HG02981 (cell line): Measurements from ENCODE around the gene PTCD3.

ENCODE experiments used
- ATAC-seq: cut with Tn5 transposase; IDR thresholded peaks from one replicate; pipeline ENCODE4 v1.9.1; 2021; ENCODE audit warnings: mild to moderate bottlenecking, moderate library complexity; ENCODE audit not compliant: unreplicated experiment

The PTCD3 gene

GRCh38 chr2:86081724-86082123 lies 24.3 kb upstream of the PTCD3 start:
- ATAC-seq, result no peak

- ATAC-seq, result no peak
Measured at GRCh38 chr2:86082756-86083155, 23.3 kb upstream of the PTCD3 start.

GRCh38 chr2:86087936-86088850 lies 17.8 kb upstream of the PTCD3 start:
- ATAC-seq, result no peak

- no peak for ATAC-seq
Measured at GRCh38 chr2:86094229-86094628, 11.8 kb upstream of the PTCD3 start.

- no peak for ATAC-seq
Measured at GRCh38 chr2:86097114-86097896, 8.7 kb upstream of the PTCD3 start.

GRCh38 chr2:86097913-86098312 lies 8.1 kb upstream of the PTCD3 start:
- no peak for ATAC-seq

GRCh38 chr2:86102157-86102556 lies 3.9 kb upstream of the PTCD3 start:
- ATAC-seq, result no peak

- peak; percentile 62 for ATAC-seq
Measured at GRCh38 chr2:86105252-86105968, 625 bp upstream of the PTCD3 start, which contains the start of gene POLR1A. TSS of gene POLR1A (minus strand) at chr2:86105886. CDS start at chr2:86105776, 110 bp downstream.

GRCh38 chr2:86107031-86107430 lies 996 bp downstream of the PTCD3 start:
- ATAC-seq, result no peak

GRCh38 chr2:86118130-86118529 lies 12.1 kb downstream of the PTCD3 start:
- no peak for ATAC-seq

- ATAC-seq, result no peak
Measured at GRCh38 chr2:86123328-86123925, 17.4 kb downstream of the PTCD3 start.

GRCh38 chr2:86124683-86125082 lies 18.6 kb downstream of the PTCD3 start:
- no peak for ATAC-seq

- ATAC-seq, result no peak
Measured at GRCh38 chr2:86134709-86135108, 28.7 kb downstream of the PTCD3 start.

GRCh38 chr2:86135653-86136052 lies 29.6 kb downstream of the PTCD3 start:
- no peak for ATAC-seq

GRCh38 chr2:86136141-86136540 lies 30.1 kb downstream of the PTCD3 start:
- ATAC-seq, result no peak

GRCh38 chr2:86138736-86139625 lies 32.9 kb downstream of the PTCD3 start:
- ATAC-seq, result no peak

GRCh38 chr2:86139981-86140380 lies 33.9 kb downstream of the PTCD3 start:
- ATAC-seq, result no peak

GRCh38 chr2:86140969-86141392 lies 34.9 kb downstream of the PTCD3 start:
- ATAC-seq, result no peak

- ATAC-seq, result no peak
Measured at GRCh38 chr2:86142436-86143257, 36.6 kb downstream of the PTCD3 start.
